Coronary artery (tissue), 2 donors: Measurements from ENCODE around the gene FAM98A.

Experiments used
- DNase-seq: peaks from one replicate; pipeline ENCODE4 v3.0.0-alpha.2; 2017; ENCODE audit warnings: low spot score
- H3K27ac ChIP-seq, 2 donors: fragments of 200-600 bp; sonication (generic); one replicate each; pipeline ENCODE4 v1.5.1; 2016 to 2019
- H3K4me3 ChIP-seq: fragments of 200-600 bp; sonication (generic); 2 replicates; pipeline ENCODE4 v1.5.1; 2016; ENCODE audit warnings: mild to moderate bottlenecking, moderate library complexity
- TF ChIP-seq, protein P1 (sequence below): fragments of 200-600 bp; sonication (generic); IDR thresholded peaks from one replicate; pipeline ENCODE4 v1.5.1; 2019; ENCODE audit warnings: antibody characterized with exemption

The FAM98A gene

DNA sequence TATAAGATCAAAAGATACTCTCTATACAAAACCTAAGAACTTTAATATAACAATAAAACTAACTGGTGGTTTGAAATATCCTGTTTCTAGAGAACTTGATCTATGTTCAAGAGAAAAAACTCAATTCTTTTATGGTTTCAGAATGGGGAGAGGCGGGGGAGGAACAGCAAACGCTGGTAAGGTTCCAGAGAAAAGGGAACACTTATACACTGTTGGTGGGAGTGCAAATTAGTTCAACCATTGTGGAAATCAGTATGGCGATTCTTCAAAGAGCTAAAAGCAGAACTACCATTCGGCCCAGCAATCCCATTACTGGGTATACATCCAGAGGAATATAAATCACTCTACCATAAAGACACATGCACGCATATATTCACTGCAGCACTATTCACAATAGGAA is 17.2 kb downstream of the FAM98A start:
- no peak for DNase-seq
- no peak overlapping the region for H3K27ac ChIP-seq
- no peak overlapping the region for H3K4me3 ChIP-seq
- TF ChIP-seq, protein P1, sequence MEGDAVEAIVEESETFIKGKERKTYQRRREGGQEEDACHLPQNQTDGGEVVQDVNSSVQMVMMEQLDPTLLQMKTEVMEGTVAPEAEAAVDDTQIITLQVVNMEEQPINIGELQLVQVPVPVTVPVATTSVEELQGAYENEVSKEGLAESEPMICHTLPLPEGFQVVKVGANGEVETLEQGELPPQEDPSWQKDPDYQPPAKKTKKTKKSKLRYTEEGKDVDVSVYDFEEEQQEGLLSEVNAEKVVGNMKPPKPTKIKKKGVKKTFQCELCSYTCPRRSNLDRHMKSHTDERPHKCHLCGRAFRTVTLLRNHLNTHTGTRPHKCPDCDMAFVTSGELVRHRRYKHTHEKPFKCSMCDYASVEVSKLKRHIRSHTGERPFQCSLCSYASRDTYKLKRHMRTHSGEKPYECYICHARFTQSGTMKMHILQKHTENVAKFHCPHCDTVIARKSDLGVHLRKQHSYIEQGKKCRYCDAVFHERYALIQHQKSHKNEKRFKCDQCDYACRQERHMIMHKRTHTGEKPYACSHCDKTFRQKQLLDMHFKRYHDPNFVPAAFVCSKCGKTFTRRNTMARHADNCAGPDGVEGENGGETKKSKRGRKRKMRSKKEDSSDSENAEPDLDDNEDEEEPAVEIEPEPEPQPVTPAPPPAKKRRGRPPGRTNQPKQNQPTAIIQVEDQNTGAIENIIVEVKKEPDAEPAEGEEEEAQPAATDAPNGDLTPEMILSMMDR = no peak

DNA sequence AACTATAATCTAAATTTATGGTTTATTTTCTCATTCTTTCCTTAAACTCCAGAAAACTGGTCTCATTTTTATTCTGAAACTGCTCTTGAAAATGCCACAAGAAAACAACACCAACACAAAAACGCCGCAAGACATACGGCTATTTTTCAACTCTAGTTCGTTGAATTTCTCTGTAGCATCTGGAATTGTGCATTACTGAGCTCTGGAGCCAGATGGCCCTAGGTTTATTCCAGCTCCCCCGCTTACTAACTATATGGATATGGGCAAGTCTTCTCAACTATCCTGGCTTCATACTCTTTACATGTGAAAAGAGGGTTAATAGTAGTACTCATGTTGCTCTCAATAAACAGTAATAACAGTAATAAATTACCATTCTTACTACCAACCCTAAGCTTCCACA is 19.9 kb downstream of the FAM98A start:
- DNase-seq = no peak
- TF ChIP-seq, protein P1 = no peak
- Histone ChIP-seq H3K27ac (no peak overlapping the region), H3K4me3 (no peak overlapping the region)

DNA sequence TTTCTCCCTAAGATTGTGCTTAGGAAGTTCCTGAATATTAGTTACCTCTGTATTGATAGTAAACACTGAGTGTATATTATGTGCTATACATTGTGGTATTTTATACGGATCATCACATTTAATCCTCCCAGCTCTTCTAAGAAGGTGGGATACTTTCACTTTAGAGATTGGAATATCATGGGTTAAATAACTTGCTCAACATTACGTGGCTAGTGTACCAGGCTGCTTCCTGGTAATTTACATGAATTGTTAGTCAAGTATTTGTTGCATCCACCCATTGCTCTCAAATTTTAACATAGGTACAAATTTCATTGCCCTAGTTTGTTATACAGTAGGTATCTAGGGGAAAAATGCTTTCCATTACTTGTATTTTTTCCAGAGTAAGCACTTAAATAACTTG is 21.4 kb downstream of the FAM98A start:
- DNase-seq = no peak
- no peak overlapping the region for H3K4me3 ChIP-seq
- H3K27ac ChIP-seq = no peak overlapping the region
- TF ChIP-seq, protein P1 = no peak

DNA sequence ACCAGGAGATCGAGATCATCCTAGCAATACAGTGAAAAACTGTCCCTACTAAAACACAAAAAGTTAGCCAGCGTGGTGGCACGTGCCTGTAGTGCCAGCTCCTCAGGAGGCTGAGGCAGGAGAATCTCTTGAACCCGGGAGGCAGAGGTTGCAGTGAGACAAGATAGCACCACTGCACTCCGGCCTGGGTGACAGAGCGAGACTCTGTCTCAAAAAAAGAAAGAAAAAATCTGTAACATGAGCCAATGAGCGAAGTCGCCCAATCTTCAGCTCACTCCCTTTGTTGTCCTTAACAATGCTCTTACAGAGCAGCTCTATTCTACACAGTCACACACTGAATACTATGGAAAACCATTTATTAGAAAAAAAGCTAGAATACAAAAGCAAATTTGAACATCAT is 22.0 kb downstream of the FAM98A start:
- no peak overlapping the region for H3K27ac ChIP-seq
- H3K4me3 ChIP-seq = no peak overlapping the region
- DNase-seq = no peak

DNA sequence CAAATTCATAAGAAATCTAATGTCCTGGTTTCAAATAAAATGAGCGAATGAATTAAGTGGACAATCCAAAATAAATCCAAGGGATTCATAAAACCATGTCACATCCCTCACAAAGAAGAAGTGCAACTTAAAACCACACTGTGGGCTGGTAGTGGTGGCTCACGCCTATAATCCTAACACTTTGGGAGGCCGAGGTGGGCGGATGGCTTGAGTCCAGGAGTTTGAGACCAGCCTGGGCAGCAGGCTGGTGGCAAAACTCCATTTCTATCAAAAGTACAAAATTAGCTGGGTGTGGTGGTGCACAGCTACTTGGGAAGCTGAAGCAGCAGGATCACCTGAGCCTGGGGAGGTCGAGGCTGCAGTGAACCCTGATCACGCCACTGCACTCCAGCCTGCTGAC is 25.4 kb downstream of the FAM98A start:
- TF ChIP-seq, protein P1 = no peak
- no peak for DNase-seq
- Histone ChIP-seq H3K4me3 (no peak overlapping the region), H3K27ac (no peak overlapping the region)

More for the DNA sequence above, 22.0 kb downstream of the FAM98A start:
- TF ChIP-seq, protein P1 = no peak

DNA sequence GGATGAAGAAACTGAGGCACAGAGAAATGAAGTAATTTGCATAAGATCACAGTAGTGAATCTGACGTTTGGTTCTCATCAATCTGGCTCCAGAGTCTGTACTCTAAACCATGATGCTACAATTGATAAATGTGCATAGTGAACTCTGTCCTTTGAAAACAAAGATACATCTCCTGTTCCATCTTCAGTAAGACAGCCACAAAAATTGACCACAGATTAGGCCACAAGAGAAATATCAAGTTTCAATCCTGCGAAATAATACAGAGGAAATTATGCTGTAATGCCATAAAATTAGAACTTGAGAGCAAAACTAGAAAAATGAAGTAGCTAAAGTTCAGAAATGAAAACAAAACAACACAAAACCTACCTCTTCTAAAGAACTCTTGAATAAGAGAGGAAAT is 28.4 kb downstream of the FAM98A start:
- DNase-seq = no peak
- Histone ChIP-seq H3K4me3 (no peak overlapping the region), H3K27ac (no peak overlapping the region)
- TF ChIP-seq, protein P1 = no peak

DNA sequence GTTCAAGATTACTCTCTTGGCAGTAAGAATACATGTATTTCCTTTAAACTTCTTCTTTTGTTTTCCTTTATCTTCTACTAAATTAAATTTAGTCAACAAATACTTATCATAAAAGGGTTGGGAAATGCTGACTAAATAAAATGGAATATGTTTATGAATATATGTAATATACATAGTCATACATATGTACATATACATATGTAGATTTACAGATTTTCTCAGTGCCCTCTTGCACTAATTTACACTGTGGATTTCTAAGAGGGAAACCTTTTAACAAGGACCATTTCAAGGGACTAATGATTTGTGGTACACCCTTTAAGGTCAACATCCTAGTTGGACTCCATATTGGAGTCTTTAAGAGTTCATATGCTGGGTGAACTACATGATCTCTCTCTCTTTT is 37.2 kb downstream of the FAM98A start:
- Histone ChIP-seq H3K4me3 (no peak overlapping the region), H3K27ac (no peak overlapping the region)
- TF ChIP-seq, protein P1 = no peak
- no peak for DNase-seq
